TTC549 (cell line): ENCODE measurements around the gene WNT10A.

Source experiments
- FAIRE-seq: peaks from 2 replicates; lab custom pipeline; 2012; peaks lifted over from hg19 to GRCh38; lab: Jason Lieb, UNC

The WNT10A gene

DNA sequence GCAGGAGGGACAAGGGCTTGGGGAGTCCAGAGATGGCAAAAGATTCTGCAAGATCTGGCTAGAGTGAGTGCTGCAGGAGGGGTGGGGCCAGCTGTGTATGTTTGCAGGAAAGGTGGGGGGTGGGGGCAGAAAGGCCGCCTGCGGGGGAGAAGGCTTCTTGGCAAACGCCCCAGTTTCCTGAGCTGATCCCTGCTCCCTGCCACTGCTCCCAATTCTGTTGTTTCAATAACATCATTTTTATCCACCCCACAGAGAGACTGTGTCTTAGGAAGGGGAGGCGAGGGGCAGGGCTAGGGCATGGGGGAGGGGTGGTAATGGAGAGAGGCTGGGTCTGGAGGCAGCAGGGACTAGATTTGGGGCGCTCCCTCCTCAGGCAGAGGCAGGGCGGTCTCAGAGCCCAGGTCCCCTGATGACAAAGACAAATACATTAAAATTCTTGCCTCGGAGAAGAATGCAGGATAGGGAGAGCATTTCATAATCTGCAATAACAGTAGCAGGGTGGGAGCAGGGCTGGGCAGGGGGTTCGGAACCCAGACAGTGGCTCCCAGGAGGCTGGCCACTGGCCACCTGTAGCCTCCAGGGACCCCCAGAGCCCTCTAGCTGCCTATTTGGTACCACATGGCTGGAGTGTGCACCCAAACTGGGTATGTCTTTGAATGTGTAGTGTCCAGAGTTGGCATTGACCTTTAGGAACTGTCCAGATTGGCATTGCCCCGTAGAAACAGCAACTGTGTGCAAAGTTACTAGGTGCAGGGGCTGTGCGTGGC lies 23.1 kb upstream of the WNT10A start:
- FAIRE-seq, result no peak

- no peak for FAIRE-seq
Observed at GRCh38 chr2:218858138-218858445, 22.6 kb upstream of the WNT10A start.

- FAIRE-seq, result no peak
Observed at GRCh38 chr2:218858671-218859555, 21.7 kb upstream of the WNT10A start.

DNA sequence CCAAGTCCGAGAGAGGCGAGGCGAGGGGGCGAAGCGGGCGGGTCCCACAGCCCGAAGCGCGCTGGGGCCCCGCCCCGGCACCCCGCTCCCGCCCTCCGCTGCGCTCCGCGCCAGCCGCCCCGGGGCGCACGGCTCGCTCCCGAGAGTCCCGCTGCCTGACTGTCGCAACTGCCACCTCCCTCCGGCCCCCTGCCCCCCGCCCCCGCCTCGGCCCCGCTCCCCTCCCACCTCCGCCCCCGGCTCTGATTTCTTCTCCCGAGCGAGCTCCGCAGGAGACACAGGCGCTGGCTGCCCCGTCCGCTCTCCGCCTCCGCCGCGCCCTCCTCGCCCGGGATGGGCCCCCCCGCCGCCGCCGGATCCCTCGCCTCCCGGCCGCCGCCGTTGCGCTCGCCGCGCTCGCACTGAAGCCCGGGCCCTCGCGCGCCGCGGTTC lies 21.1 kb upstream of the WNT10A start, which contains the start of gene WNT6:
Gene WNT6 (plus strand): TSS at position 250 of the 432 bp plus-strand sequence. CDS start 233 bp downstream, outside the sequence.
- FAIRE-seq, result no peak

- FAIRE-seq, result no peak
Observed at GRCh38 chr2:218859988-218860831, 20.4 kb upstream of the WNT10A start.

- FAIRE-seq, result no peak
Observed at GRCh38 chr2:218860950-218861381, 19.7 kb upstream of the WNT10A start.

DNA sequence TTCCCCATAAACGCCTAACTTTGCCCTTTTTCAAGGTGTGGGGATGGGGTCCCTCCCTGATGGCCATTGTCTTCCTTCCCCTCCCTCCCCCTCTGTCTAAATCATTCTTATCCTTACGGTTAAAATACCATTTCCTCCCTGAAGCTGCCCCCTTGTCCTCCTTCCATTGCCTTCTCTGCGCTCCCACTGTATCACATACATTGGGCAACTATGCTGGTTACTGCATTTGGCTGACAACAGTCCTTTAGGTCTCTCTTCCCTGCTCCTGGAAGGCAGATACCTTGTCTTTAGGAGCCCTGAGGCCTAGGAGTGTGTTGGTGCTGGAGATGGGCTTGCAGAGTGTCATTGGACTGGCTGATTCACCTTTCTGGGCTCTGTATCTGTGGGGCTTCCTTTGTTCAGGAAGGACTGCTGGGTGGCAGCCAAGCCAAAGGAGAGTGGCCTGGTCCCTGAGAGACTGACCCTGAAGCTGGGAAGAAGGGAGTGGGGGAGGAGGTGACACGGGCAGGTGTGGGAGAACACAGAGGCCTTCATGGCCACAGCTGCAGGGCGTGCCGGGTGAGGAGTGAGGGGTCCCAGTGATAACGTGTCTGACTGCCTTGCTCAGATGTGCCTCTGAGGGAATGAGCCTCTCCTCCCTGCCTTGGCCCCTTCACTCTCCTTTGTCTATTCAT lies 18.9 kb upstream of the WNT10A start:
- no peak for FAIRE-seq

GRCh38 chr2:218863021-218863520 lies 17.6 kb upstream of the WNT10A start:
- FAIRE-seq, result no peak

- no peak for FAIRE-seq
Observed at GRCh38 chr2:218865396-218865795, 15.3 kb upstream of the WNT10A start.

DNA sequence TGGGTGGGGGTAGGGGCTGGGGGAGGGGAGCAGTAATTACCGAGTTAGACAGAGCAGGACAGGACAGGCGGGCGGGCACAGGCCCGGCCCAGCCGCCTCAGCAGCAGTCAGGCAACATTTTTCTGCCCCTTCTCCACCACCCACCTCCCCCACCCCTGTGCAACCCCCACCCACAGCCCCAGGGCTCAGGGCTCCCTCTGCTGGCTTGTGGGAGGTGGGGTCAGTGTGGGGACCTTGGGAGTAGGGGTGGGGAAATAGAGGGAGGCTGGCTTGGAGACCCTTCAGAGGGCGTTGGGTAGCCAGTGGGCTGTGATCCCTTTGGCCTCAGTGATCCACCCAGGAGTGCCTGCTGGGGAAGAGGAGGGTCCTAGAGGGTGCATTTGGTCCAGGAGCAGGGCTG lies 14.7 kb upstream of the WNT10A start:
- FAIRE-seq, result no peak

GRCh38 chr2:218867900-218868299 lies 12.8 kb upstream of the WNT10A start:
- no peak for FAIRE-seq

DNA sequence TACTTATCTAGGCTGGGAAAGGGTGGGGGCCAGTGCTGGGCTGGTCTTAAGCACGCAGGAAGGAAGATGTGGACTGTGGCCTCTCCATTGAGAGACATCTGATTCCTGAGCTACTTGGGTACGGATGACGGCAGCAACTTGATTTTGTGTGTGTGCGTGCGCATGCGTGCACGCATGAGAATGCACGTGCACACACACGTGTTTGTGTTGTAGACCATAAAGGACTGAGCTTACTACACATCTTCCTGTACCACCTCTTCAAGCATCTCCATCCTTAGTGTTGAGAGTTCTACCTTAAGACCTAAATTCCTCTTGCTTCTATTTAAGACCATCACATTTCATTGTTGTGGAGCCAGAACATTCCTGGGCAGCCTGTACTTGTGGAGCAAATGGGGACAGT lies 11.6 kb upstream of the WNT10A start:
- no peak for FAIRE-seq

GRCh38 chr2:218870984-218871344 lies 9.7 kb upstream of the WNT10A start:
- FAIRE-seq, result no peak

DNA sequence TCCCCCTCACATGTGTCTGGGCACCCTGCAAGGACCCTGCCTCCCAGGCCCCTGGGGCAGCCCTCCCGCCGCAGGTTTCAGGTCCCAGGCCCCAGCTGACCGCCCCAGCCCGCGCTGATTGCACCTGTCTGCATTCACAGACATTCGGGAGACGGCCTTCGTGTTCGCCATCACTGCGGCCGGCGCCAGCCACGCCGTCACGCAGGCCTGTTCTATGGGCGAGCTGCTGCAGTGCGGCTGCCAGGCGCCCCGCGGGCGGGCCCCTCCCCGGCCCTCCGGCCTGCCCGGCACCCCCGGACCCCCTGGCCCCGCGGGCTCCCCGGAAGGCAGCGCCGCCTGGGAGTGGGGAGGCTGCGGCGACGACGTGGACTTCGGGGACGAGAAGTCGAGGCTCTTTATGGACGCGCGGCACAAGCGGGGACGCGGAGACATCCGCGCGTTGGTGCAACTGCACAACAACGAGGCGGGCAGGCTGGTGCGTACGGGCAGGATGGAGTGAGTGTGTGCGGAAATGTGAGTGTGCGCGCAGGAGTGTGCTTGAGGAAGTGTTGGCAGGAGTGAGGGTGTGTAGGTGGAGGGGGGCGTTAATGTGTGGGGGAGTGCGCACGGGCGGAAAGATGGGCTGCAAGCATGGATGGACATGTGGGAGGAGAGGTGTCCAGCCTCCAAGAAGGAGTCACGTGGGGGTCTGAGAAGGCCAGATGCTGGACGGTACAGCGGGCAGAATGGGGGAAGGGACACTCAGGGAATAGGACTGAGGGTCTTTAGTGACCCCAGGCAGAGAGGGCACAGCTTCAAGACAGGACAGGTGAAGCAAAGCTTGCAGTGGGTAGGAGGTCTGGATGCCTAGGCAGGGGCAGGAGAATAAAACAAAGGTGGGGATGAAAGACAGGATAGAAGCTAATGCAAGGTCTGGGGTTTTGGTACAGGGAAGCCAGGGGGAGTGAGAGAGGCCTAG lies 9.0 kb upstream of the WNT10A start:
- FAIRE-seq, result no peak

GRCh38 chr2:218872645-218873358 lies 7.8 kb upstream of the WNT10A start:
- FAIRE-seq, result no peak

- FAIRE-seq, result no peak
Observed at GRCh38 chr2:218873359-218874194, 7.1 kb upstream of the WNT10A start.

DNA sequence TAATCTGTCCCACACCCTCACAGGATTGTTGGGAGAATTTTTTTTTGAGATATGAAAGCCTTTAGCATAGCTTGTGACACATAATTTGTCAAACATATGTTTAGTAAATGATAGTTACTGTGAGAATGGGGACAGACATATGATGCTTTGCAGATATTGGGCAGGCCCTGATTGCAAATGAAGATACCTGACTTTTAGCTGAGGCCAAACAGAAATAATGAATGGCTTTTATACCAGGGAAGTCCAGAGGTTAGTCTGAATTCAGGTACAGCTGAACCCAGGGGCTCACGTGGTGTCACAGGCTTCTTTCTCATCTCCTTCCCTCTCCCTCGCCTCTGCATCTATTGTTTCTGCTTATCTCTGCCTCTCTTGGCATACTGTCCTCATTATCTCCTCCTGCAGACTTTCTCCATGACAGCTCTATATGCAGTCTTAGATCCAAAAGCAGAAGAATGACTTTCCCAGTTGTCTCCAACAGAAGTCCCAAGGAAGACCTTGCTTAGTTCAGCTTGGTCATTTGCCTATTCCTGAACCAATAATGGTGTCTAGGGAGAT lies 4.9 kb upstream of the WNT10A start:
- FAIRE-seq, result no peak

DNA sequence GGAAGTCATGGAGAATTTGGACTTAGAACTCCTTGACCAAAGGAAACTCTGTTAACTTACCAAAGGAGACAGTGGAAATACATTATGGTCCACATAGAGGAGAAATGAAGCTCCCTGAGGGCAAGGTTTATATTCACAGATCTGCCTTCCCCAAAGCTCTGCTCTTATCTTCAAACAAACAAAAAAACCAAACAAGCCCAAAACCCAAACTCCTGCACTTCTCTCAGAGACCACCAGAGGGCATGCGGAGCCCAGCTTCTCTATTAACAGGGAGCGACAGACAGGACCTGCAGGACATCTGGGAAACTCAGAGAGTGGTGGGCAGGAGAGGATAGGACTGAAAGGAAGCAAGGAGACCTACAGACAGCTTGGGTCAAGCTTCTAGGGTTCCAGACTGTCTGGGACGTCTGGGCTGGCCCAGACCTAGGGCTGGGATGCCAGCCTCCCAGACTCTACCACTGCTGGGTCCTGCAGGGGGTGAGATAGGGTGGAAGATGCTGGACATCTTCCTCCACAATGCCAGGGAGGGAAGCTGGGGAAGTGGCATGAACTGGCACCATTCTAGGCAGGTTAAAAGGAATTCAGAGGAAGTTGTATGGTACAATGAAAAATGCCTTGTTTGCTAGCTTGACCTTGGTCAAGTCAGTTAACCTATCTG lies 4.0 kb upstream of the WNT10A start:
- peak; percentile 84 for FAIRE-seq
